ENCODE data around the gene DKK3. TPM values are rescaled to one million over a fixed set of nuclear protein-coding genes. Genes with fewer than 3 reads are reported as not detected.

The DKK3 gene
- total and polyA plus RNA-seq, 2 experiments from 2014 or later = 16.8 to 31.1 TPM

GRCh38 chr11:11977206-11977938, 31.1 kb downstream of the DKK3 start:
- peak overlapping the region; percentile 26; the same call in 1 of the 2 replicates for H3K4me2 ChIP-seq
- ATAC-seq (peak; percentile 35; the same call in 2 of the 3 replicates), DNase-seq (ENCODE audit: low spot score) (peak; percentile 51)
- no peak overlapping the region for H3K4me3 ChIP-seq
- Mint-ChIP-seq H3K9me3 (no peaks in the 10 kb centered on the region), H3K4me1 (peaks cover 23% of the 10 kb centered on the region), H3K36me3 (ENCODE audit: low read depth) (peaks cover 5% of the 10 kb centered on the region; the same call in 2 of the 3 replicates), H3K27me3 (ENCODE audit: insufficient read depth, low read depth, poor library complexity) (peaks cover 5% of the 10 kb centered on the region), H3K4me3 (no peak overlapping the region), H3K27ac (0 out of 2 replicates have a peak overlapping the region, but pooled peaks have one; percentile 26)
- peaks cover 13% of the 10 kb centered on the region; the same call in 1 of the 2 replicates for H3K4me1 ChIP-seq (ENCODE audit: insufficient read depth)
- no peak overlapping the region for H2AFZ ChIP-seq
- H3K36me3 ChIP-seq (ENCODE audit: insufficient read depth) = no peaks in the 10 kb centered on the region
- H4K20me1 ChIP-seq (replicated peaks; ENCODE audit: insufficient read depth) = no peaks in the 10 kb centered on the region
- H3K79me2 ChIP-seq (replicated peaks; ENCODE audit: insufficient read depth) = no peaks in the 10 kb centered on the region
- no peaks in the 10 kb centered on the region for H3K27me3 ChIP-seq (ENCODE audit: insufficient read depth)
- H3K27ac ChIP-seq (ENCODE audit: low read depth) = no peak overlapping the region
- TF ChIP-seq EZH2phosphoT487 (IDR thresholded peaks at IDR 0.05; ENCODE audit: unreplicated experiment) (no peak), ZNF114 (CRISPR knock-in tag; IDR thresholded peaks at IDR 0.05) (no peak), CREB1 (CRISPR knock-in tag; IDR thresholded peaks at IDR 0.05; ENCODE audit: low read depth) (no peak), NANOG (IDR thresholded peaks at IDR 0.05; ENCODE audit: borderline replicate concordance) (no peak), STAT1 (IDR thresholded peaks at IDR 0.05; ENCODE audit: unreplicated experiment) (no peak)
- TF ChIP-seq, protein P1, sequence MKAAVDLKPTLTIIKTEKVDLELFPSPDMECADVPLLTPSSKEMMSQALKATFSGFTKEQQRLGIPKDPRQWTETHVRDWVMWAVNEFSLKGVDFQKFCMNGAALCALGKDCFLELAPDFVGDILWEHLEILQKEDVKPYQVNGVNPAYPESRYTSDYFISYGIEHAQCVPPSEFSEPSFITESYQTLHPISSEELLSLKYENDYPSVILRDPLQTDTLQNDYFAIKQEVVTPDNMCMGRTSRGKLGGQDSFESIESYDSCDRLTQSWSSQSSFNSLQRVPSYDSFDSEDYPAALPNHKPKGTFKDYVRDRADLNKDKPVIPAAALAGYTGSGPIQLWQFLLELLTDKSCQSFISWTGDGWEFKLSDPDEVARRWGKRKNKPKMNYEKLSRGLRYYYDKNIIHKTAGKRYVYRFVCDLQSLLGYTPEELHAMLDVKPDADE (IDR thresholded peaks at IDR 0.05) = no peak
- no peaks in the 10 kb centered on the region for H3F3A ChIP-seq (replicated peaks; ENCODE audit: low read depth)
- no peaks in the 10 kb centered on the region for H3K9me2 ChIP-seq (ENCODE audit: insufficient read depth)

DNA sequence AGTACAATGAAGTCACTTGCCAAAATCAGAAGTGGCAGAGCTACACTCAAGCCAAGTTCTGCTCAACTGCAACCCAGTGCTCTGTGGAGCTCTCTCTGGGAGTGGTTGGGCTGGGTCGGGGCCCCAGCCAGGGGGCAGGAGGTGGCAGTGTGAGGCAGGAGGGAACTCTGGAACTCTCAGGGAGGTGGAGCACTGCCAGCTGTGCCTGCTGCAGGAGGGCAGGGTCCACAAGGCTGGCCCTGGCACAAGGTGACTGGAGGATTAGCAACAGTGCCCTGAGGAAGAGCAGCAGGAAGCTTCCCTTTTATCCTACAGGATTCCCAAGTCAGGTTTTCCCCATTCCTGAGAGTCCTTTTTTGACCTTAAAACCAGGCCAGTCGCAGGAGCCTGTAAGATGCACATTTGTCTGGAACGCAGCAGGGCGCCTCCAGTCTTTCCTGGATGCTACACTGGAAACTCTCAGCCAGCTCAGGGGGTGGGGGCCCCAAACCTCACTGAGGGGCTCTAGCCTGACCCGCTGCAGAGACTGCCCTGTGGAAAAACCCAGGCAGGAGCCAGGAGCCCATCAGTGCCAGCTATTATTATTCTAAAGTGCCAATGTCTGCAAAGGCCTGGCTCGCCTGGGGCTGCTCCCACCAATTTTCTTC, 31.8 kb downstream of the DKK3 start:
- peaks cover 23% of the 10 kb centered on the region for H3K4me1 Mint-ChIP-seq
- 0 out of 2 replicates have a peak overlapping the region, but pooled peaks have one; percentile 26 for H3K27ac Mint-ChIP-seq
- no peak overlapping the region for H2AFZ ChIP-seq
- TF ChIP-seq, protein P2, sequence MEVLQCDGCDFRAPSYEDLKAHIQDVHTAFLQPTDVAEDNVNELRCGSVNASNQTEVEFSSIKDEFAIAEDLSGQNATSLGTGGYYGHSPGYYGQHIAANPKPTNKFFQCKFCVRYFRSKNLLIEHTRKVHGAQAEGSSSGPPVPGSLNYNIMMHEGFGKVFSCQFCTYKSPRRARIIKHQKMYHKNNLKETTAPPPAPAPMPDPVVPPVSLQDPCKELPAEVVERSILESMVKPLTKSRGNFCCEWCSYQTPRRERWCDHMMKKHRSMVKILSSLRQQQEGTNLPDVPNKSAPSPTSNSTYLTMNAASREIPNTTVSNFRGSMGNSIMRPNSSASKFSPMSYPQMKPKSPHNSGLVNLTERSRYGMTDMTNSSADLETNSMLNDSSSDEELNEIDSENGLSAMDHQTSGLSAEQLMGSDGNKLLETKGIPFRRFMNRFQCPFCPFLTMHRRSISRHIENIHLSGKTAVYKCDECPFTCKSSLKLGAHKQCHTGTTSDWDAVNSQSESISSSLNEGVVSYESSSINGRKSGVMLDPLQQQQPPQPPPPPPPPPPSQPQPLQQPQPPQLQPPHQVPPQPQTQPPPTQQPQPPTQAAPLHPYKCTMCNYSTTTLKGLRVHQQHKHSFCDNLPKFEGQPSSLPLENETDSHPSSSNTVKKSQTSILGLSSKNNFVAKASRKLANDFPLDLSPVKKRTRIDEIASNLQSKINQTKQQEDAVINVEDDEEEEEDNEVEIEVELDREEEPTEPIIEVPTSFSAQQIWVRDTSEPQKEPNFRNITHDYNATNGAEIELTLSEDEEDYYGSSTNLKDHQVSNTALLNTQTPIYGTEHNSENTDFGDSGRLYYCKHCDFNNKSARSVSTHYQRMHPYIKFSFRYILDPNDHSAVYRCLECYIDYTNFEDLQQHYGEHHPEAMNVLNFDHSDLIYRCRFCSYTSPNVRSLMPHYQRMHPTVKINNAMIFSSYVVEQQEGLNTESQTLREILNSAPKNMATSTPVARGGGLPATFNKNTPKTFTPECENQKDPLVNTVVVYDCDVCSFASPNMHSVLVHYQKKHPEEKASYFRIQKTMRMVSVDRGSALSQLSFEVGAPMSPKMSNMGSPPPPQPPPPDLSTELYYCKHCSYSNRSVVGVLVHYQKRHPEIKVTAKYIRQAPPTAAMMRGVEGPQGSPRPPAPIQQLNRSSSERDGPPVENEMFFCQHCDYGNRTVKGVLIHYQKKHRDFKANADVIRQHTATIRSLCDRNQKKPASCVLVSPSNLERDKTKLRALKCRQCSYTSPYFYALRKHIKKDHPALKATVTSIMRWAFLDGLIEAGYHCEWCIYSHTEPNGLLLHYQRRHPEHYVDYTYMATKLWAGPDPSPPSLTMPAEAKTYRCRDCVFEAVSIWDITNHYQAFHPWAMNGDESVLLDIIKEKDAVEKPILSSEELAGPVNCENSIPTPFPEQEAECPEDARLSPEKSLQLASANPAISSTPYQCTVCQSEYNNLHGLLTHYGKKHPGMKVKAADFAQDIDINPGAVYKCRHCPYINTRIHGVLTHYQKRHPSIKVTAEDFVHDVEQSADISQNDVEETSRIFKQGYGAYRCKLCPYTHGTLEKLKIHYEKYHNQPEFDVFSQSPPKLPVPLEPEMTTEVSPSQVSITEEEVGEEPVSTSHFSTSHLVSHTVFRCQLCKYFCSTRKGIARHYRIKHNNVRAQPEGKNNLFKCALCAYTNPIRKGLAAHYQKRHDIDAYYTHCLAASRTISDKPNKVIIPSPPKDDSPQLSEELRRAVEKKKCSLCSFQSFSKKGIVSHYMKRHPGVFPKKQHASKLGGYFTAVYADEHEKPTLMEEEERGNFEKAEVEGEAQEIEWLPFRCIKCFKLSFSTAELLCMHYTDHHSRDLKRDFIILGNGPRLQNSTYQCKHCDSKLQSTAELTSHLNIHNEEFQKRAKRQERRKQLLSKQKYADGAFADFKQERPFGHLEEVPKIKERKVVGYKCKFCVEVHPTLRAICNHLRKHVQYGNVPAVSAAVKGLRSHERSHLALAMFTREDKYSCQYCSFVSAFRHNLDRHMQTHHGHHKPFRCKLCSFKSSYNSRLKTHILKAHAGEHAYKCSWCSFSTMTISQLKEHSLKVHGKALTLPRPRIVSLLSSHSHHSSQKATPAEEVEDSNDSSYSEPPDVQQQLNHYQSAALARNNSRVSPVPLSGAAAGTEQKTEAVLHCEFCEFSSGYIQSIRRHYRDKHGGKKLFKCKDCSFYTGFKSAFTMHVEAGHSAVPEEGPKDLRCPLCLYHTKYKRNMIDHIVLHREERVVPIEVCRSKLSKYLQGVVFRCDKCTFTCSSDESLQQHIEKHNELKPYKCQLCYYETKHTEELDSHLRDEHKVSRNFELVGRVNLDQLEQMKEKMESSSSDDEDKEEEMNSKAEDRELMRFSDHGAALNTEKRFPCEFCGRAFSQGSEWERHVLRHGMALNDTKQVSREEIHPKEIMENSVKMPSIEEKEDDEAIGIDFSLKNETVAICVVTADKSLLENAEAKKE (CRISPR knock-in tag; IDR thresholded peaks at IDR 0.05) = no peak
- TF ChIP-seq JUNB (IDR thresholded peaks at IDR 0.05; ENCODE audit: unreplicated experiment) (no peak), CREB1 (CRISPR knock-in tag; IDR thresholded peaks at IDR 0.05; ENCODE audit: low read depth) (no peak), ZNF114 (CRISPR knock-in tag; IDR thresholded peaks at IDR 0.05) (no peak), STAT1 (IDR thresholded peaks at IDR 0.05; ENCODE audit: unreplicated experiment) (no peak)
- TF ChIP-seq, protein P1 (IDR thresholded peaks at IDR 0.05) = no peak

More for the DNA sequence above, 31.8 kb downstream of the DKK3 start:
- Histone ChIP-seq H3K4me1 (ENCODE audit: insufficient read depth) (peaks cover 13% of the 10 kb centered on the region; the same call in 1 of the 2 replicates), H4K20me1 (replicated peaks; ENCODE audit: insufficient read depth) (no peaks in the 10 kb centered on the region), H3K36me3 (ENCODE audit: insufficient read depth) (no peaks in the 10 kb centered on the region), H3K27me3 (ENCODE audit: insufficient read depth) (no peaks in the 10 kb centered on the region), H3K4me3 (no peak overlapping the region), H3K9me2 (ENCODE audit: insufficient read depth) (no peaks in the 10 kb centered on the region), H3K27ac (ENCODE audit: low read depth) (no peak overlapping the region), H3F3A (replicated peaks; ENCODE audit: low read depth) (no peaks in the 10 kb centered on the region), H3K79me2 (replicated peaks; ENCODE audit: insufficient read depth) (no peaks in the 10 kb centered on the region), H3K4me2 (peak overlapping the region; percentile 26; the same call in 1 of the 2 replicates)
- peak; percentile 22 for ATAC-seq
- no peak overlapping the region for H3K4me3 Mint-ChIP-seq
- H3K36me3 Mint-ChIP-seq (ENCODE audit: low read depth) = peaks cover 3% of the 10 kb centered on the region; the same call in 2 of the 3 replicates
- no peaks in the 10 kb centered on the region for H3K9me3 Mint-ChIP-seq
- no peak for DNase-seq (ENCODE audit: low spot score)
- peaks cover 4% of the 10 kb centered on the region for H3K27me3 Mint-ChIP-seq (ENCODE audit: insufficient read depth, low read depth, poor library complexity)
